ENCODE measurements around the gene RFTN1.

The RFTN1 gene

GRCh38 chr3:16400106-16400931, 113.2 kb downstream of the RFTN1 start:
- DNase-seq = no peak

DNA sequence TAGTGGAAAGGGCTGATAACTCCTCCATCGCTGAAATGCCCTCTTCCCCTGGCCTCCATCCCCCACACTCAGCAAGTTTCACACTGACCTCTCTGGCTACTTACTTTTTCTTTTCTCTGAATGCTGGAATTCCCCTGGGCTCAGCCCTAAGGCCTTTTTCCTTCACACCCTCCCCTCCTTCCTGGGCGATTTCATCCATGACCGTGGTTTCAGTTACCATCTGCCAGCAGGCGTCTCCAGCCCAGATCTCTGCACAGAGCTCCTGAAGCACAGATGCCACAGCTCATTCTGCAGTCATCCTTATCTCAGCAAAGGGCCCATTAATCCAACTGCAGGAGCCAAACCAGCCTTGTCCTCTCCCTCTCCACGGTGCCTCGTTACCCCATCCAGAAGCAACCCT, 114.0 kb downstream of the RFTN1 start:
- DNase-seq = no peak

DNA sequence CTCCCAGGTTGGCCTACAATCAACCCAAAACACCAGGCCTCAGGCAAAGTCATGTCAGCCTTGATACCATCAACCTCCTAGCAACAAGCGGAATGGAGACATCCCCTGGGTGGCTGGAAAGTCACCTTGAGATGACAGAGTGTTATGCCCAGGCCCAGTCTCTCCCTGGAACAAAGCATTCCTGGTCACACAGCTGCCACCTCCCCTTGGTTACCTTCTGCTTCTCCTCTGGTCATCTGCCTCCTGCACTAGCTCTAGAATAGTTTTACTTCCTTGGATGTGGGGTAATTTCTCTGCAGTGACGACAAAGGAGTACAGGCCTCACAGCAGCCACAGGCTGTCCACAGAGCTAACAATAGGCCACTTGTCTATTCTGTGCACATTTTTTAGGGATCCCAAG, 114.9 kb downstream of the RFTN1 start:
- no peak for DNase-seq

DNA sequence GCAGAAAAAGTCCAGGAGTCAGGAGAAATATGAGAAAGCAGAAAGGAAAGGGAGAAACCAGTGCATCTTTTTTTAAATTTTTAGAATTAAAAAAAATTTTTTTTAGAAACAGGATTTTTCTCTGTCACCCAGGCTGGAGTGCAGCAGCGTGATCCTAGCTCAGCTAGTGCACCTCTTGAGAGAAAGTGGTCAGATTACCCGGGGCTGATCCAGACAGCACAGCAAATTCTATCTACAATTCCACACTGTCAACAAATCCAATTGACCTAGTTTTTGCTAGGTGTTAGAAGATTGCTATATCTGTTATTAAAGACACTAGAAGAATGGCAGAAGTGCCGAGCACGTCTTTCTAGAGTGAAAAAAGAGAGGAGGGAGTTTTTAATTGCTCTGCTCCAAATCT, 117.3 kb downstream of the RFTN1 start:
- no peak for DNase-seq

GRCh38 chr3:16395212-16395611, 118.3 kb downstream of the RFTN1 start:
- no peak for DNase-seq

DNA sequence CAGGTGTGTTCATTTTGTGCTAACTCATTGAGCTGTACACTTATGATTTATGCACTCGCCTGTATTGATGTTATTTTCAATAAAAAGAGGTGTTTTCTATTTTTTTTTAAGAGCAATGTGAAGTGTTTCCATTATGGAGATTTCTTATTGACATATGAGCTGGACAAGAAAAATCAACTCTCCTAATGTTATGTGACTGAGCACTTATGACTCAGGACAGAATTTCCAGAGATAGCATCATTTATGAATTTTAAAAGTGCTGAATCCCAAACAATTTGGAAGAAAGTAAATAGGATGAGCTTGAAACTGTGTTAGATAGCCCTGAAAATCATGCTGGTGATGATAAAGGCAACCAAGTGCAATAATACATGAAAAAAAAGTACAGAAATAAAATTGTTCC, 118.9 kb downstream of the RFTN1 start:
- no peak for DNase-seq

DNA sequence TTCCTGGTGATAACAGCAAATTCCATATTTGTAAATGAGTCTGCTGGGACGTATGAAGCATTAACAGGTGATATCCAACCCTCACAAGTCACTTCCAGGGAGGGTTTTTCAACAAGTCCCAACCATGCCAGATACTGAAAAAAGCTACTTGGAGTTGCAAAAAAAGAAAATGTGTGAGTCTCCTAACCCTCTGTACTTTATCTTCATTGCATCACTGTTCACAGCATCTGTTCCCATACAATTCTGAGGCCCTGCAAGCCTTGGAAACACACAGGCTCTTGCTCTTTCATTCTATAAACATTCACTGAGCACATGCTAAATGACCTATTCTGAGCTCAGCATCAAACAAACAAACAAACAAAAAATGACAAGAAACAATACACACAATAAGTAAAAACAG, 120.8 kb downstream of the RFTN1 start:
- DNase-seq = no peak

DNA sequence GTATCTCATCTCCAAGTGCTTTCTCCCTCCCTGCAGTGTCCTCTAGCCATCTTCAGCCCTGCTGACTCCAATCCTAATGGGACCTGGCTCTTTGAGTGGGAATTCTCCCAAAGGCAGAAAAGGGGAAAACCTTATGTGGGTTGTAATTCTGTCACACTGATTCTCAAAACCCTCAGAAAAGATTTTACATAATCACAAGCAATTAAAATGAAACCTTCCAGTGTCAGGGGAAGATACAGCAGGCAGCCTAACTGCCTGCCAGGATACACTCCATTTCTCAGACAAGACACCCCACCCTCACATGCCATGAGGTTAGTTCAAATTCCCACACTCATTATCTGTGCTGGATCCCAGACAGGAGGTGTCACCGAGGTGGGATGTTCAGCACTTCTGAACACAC, 121.4 kb downstream of the RFTN1 start:
- no peak for DNase-seq

GRCh38 chr3:16390581-16390980, 122.9 kb downstream of the RFTN1 start:
- DNase-seq = no peak

DNA sequence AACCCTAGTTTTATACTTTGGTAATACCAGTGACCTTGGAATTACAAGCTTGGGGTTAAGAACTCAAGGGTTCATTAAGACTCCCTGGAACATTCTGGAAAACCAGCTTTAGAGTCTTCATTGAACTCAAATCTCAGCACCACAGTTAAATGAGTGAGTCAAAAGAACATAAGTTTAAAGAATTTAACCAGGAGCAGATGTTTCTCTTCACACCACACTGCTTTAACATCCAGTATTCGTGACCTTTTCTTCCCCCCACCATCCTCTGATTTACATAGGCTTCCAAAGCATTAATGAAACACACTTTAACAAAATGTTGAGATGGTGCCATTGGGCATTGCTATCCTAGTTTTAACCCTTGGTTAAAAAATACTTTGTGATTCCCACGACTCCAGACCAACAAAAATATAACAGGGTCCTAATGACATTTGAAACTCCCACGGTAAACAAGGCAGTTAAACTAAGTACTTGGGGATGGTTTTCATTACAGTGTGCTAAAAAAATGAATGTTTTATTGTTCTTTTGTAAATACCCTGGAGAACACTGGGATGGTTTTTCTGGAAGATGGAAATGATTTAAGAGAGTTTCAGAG, 124.6 kb downstream of the RFTN1 start:
- DNase-seq = no peak

DNA sequence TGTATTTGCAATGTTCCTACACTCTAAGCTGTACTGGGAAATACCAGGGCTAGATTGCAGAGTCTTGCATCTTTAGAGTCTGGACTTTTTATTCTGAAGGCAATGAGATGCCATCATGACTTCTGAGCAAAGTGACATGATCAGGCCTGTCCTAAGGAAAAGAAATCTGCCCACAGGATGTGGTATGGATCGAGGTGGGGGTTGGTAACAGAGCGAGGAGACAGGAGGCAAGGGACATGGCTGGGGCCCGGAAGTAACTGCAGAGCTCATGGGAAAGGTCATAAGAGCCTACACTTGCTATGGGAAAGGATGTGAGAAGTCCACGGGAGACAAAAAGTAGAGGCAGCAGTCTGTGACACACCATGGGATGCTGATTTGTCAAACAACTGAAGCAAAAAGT, 126.9 kb downstream of the RFTN1 start:
- no peak for DNase-seq

- DNase-seq = no peak
Measured at GRCh38 chr3:16385151-16385550, 128.3 kb downstream of the RFTN1 start.

DNA sequence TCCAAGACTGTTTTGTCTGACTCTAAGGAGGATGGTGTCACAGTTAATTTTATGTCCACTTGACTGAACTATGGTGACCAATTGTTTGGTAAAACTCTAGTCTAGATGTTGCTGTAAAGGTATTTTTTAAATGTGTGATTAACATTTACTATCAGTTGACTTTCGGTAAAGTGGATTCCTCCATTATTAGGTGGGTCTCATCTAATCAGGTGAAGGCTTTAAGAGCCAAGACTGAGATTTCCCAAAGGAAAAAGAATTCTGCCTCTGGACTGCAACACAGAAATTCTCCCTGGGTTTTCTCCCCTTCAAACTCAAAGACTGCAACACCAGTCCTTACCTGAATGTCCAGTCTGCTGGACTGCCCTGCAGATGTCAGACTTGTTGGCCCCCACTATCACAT, 129.6 kb downstream of the RFTN1 start:
- no peak for DNase-seq

GRCh38 chr3:16382845-16383244, 130.7 kb downstream of the RFTN1 start:
- no peak for DNase-seq

DNA sequence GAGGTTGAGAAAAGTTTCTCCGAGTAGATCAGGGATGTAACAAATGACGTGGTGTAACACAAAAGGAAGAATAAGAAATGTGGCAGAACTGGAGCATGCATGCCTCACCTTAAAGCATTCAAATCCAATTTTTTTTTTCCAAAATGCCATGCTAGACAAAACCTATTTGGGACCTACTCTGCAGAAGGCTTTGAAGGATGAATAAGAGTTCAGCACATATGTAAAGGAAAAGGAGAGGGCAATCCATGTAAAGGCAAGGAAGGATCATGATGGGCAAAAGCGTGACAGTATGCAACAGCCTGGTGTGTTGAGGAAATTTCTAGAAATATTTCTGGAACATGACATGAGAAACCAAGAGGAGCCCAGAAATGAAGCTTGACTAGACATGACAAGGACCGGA, 132.1 kb downstream of the RFTN1 start:
- DNase-seq = no peak

- DNase-seq = no peak
Measured at GRCh38 chr3:16380421-16380820, 133.1 kb downstream of the RFTN1 start.

DNA sequence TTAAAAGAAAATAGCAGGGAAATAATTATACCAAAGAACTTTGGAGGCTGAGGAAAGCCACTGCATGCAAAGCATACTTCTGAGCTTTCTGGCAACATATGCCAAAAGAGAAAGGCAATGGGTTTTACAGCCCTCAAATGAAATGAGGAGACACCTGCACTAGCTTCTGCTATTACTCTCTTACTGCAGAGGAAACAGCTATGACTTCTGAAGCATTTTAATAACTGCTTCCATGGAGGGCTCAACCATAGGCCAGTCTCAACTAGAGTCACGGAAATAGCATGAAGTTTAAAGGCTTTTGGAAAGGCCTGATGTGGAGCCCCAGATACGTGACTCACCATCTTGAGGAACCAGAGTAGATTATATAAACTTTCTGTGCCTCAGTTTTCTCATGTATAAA, 133.7 kb downstream of the RFTN1 start:
- no peak for DNase-seq

- no peak for DNase-seq
Measured at GRCh38 chr3:16378920-16379319, 134.6 kb downstream of the RFTN1 start.

GRCh38 chr3:16378415-16378814, 135.1 kb downstream of the RFTN1 start:
- DNase-seq = no peak

DNA sequence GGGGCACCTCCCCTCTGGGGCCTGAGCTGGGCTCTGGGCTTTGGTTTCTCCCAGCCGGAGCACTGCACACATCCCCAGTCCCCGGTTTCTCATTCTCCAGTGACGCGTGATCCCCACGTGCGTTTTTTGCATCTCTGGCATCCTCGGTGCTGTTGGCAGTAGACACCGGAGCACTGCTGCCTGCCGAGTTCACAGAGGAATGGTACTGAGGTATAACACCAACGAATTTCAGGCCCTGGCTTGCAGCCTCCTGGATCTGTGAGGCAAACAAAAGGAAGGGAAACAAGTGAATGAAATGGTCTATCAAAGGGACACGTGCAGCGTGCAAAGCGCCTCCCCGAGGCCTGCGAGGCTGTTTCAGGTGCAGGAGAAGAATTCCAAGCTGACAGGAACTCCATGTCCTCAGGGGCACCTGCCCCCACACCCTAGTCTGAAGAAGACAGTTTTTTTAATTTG, 135.6 kb downstream of the RFTN1 start:
- no peak for DNase-seq

GRCh38 chr3:16377196-16377595, 136.3 kb downstream of the RFTN1 start:
- no peak for DNase-seq

DNA sequence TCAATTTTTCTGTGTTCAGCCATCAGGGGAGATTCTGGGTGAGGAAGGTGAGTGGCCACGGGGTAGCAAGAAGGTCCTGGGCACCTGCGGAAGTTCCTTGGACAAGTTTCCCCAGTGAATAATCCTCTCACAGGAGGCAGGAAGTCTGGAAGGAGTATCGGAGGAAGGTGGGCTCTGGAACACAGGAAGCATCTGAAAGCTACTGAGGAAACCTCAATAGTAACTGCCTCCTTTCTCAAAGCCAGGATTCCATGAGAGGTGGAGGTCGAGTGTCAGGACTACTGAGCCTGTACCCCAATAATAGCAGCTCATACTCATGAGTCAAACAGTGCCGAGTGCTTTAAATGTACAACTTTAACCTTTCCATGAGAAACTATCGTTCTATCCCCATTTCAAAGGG, 137.6 kb downstream of the RFTN1 start:
- no peak for DNase-seq

GRCh38 chr3:16374935-16375245, 138.6 kb downstream of the RFTN1 start:
- no peak for DNase-seq

- DNase-seq = no peak
Measured at GRCh38 chr3:16374047-16374934, 139.2 kb downstream of the RFTN1 start.

Measured in effector CD4-positive, alpha-beta T cell (primary cell).